Esophagus squamous epithelium (tissue), 5 donors: ENCODE measurements around the gene NKX3-2. TPM values are rescaled to one million over a fixed set of nuclear protein-coding genes. Genes with fewer than 3 reads are reported as not detected.

Experiments used
- DNase-seq: peaks from one replicate; lab custom pipeline; 2025; lab: John Stamatoyannopoulos, UW
- H3K27ac ChIP-seq, 4 donors: fragments of 200-600 bp; sonication (generic); one replicate each; pipeline ENCODE4 v1.5.1; 2016 to 2019; ENCODE audit warnings: mild to moderate bottlenecking in 1 of 4
- H3K27me3 ChIP-seq, 4 donors: fragments of 200-600 bp; sonication (generic); 1 replicate in 3 of 4; 2 replicates in 1 of 4; pipeline versions ENCODE4 v1.5.1 to v1.6.0; 2017 to 2021; ENCODE audit warnings: antibody characterized with exemption in 1 of 4
- H3K36me3 ChIP-seq, 3 donors: fragments of 200-600 bp; sonication (generic); one replicate each; pipeline ENCODE4 v1.5.1; 2016 to 2019
- H3K4me1 ChIP-seq, 3 donors: fragments of 200-600 bp; sonication (generic); one replicate each; pipeline ENCODE4 v1.5.1; 2017 to 2019
- H3K4me3 ChIP-seq, 4 donors: fragments of 200-600 bp; sonication (generic); 1 replicate in 3 of 4; 2 replicates in 1 of 4; pipeline ENCODE4 v1.5.1; 2016 to 2019; ENCODE audit warnings: mild to moderate bottlenecking in 2 of 4, moderate library complexity in 1 of 4
- H3K9me3 ChIP-seq, 3 donors: fragments of 200-600 bp; sonication (generic); one replicate each; pipeline ENCODE4 v1.5.1; 2016 to 2019
- CTCF ChIP-seq, 6 experiments: fragments of 450-650 bp in 4 of 6; fragments of 200-600 bp in 2 of 6; sonication (generic) in 2 of 6; IDR thresholded peaks; one replicate each; pipeline ENCODE4 v1.5.1; 2016 to 2019; ENCODE audit warnings: antibody characterized with exemption in 6 of 6, mild to moderate bottlenecking in 4 of 6, moderate library complexity in 4 of 6
- POLR2A ChIP-seq, 4 donors: fragments of 450-650 bp; IDR thresholded peaks; one replicate each; pipeline ENCODE4 v1.6.1; 2017; ENCODE audit warnings: antibody characterized with exemption in 4 of 4, mild to moderate bottlenecking in 4 of 4, moderate library complexity in 3 of 4
- WGBS, 2 donors: methylation state at CpG; one replicate each; pipeline ENCODE4 v1.1.5; 2018; 5-methylcytosine and 5-hydroxymethylcytosine counted together
- intact Hi-C: fragments of 100-400 bp; cut with DNase I; formaldehyde crosslinking; loops from one replicate; pipeline ENCODE4 v1.15.0; 2022
- total RNA-seq, 4 donors: library from RNA; depleted of rRNA; stranded (reverse); fragments of >200 nt; gene quantifications; one replicate each; pipeline ENCODE4 v1.1.0, GENCODE V29; 2016
- donor health status: DM: yes; HTN: yes; CAD: no.

NKX3-2 gene
- total RNA-seq, 4 donors from 2014 or later, result 0.19 to 0.62 TPM; not detected in 2

- Histone ChIP-seq H3K27ac (no peak overlapping the region), H3K9me3 (no peaks in the 10 kb centered on the region), H3K4me1 (no peaks in the 10 kb centered on the region), H3K4me3 (no peak overlapping the region), H3K27me3 (peaks cover 0 to 51% (median 0%) of the 10 kb centered on the region in 4 donors), H3K36me3 (no peaks in the 10 kb centered on the region)
- TF ChIP-seq CTCF (IDR thresholded peaks at IDR 0.05) (no peak), POLR2A (IDR thresholded peaks at IDR 0.05) (no peak)
- intact Hi-C loops, result no loop called here
- no peak for DNase-seq
Observed at GRCh38 chr4:13493793-13494192, 50.5 kb downstream of the NKX3-2 start.

- no peak overlapping the region for H3K4me3 ChIP-seq
- no peak overlapping the region for H3K27ac ChIP-seq
- peaks cover 0 to 55% (median 0%) of the 10 kb centered on the region in 4 donors for H3K27me3 ChIP-seq
- no peak for DNase-seq
- H3K36me3 ChIP-seq, result no peaks in the 10 kb centered on the region
- H3K9me3 ChIP-seq, result no peaks in the 10 kb centered on the region
- no peaks in the 10 kb centered on the region for H3K4me1 ChIP-seq
- 47 to 75% methylated on average over 3 of the region's 3 CpGs for WGBS, 2 donors
- intact Hi-C loops, result no loop called here
- TF ChIP-seq CTCF (IDR thresholded peaks at IDR 0.05) (no peak), POLR2A (IDR thresholded peaks at IDR 0.05) (no peak)
Observed at GRCh38 chr4:13492747-13493146, 51.6 kb downstream of the NKX3-2 start.

Other genes starting within 250 kb of the NKX3-2 start
- 10 to 100 TPM in 3 of 4 donors, 1 to 10 TPM in 1; 5.8 to 19.5 (median 14.2) TPM for gene RAB28, start 60.2 kb downstream of the NKX3-2 start, total RNA-seq
- 10 to 100 TPM; 15.0 to 37.0 (median 25.6) TPM for gene BOD1L1, start 83.2 kb upstream of the NKX3-2 start, total RNA-seq